GM12878 (cell line): Measurements from ENCODE around the gene PLA2G4E. TPM values are rescaled to one million over a fixed set of nuclear protein-coding genes. Genes with fewer than 3 reads are reported as not detected.

Experiments
- CBX3 ChIP-seq: fragments of 200-600 bp; sonication (generic); IDR thresholded peaks from 2 replicates; pipeline ENCODE4 v1.6.1; 2016; ENCODE audit warnings: low read depth, borderline replicate concordance
- CHD4 ChIP-seq: fragments of 200-600 bp; sonication (generic); IDR thresholded peaks from 2 replicates; pipeline ENCODE4 v1.6.1; 2016; ENCODE audit warnings: mild to moderate bottlenecking
- EED ChIP-seq: sonication (generic); IDR thresholded peaks from 2 replicates; pipeline ENCODE4 v1.6.1; 2016; ENCODE audit warnings: antibody characterized with exemption, low read depth
- ESRRA ChIP-seq: IDR thresholded peaks from 2 replicates; pipeline ENCODE4 v1.6.1; 2012; ENCODE audit warnings: mild to moderate bottlenecking, low read length, improper control_type of control experiment
- ETV6 ChIP-seq, 2 experiments: fragments of 450-650 bp in 1 of 2; IDR thresholded peaks in 1 of 2; conservative IDR thresholded peaks in 1 of 2; 2 replicates each; pipeline ENCODE4 v1.6.1; 2014; ENCODE audit warnings: antibody characterized with exemption in 1 of 2, borderline replicate concordance in 1 of 2, low read depth in 1 of 2, mild to moderate bottlenecking in 1 of 2, moderate library complexity in 1 of 2
- MEF2B ChIP-seq: fragments of 450-650 bp; IDR thresholded peaks from 2 replicates; pipeline ENCODE4 v1.6.1; 2018; ENCODE audit warnings: mild to moderate bottlenecking, moderate library complexity; ENCODE audit not compliant: partially characterized antibody, poor library complexity, severe bottlenecking
- MYC ChIP-seq: IDR thresholded peaks from 2 replicates; pipeline ENCODE4 v1.6.1; 2011; ENCODE audit warnings: mild to moderate bottlenecking, low read length, moderate library complexity, inconsistent platforms; ENCODE audit not compliant: insufficient read depth, insufficient replicate concordance, insufficient read length, severe bottlenecking
- NFIC ChIP-seq: IDR thresholded peaks from 2 replicates; pipeline ENCODE4 v1.6.1; 2012; ENCODE audit warnings: low read depth, mild to moderate bottlenecking, inconsistent platforms, low read length, moderate library complexity
- NFYB ChIP-seq: IDR thresholded peaks from 2 replicates; pipeline ENCODE4 v1.6.1; 2011; ENCODE audit warnings: low read depth, mild to moderate bottlenecking, low read length, improper control_type of control experiment, moderate library complexity; ENCODE audit not compliant: insufficient read depth
- PAX8 ChIP-seq: fragments of 450-650 bp; IDR thresholded peaks from 2 replicates; pipeline ENCODE4 v1.6.1; 2017; ENCODE audit warnings: mild to moderate bottlenecking, moderate library complexity
- STAT1 ChIP-seq: fragments of 450-650 bp; conservative IDR thresholded peaks from 2 replicates; pipeline ENCODE4 v1.6.1; 2014; ENCODE audit warnings: antibody characterized with exemption, mild to moderate bottlenecking
- TBL1XR1 ChIP-seq: IDR thresholded peaks from 2 replicates; pipeline ENCODE4 v1.6.1; 2012; ENCODE audit warnings: low read depth, low read length, improper control_type of control experiment
- TCF3 ChIP-seq: IDR thresholded peaks from 2 replicates; pipeline ENCODE4 v1.6.1; 2012; ENCODE audit warnings: low read depth, mild to moderate bottlenecking, low read length, borderline replicate concordance; ENCODE audit not compliant: insufficient read depth
- polyA plus RNA-seq, 11 experiments: library from polyadenylated mRNA; depleted of rRNA in 4 of 11; unstranded in 6 of 11; stranded (reverse) in 5 of 11; fragments of >200 nt; fragmentation: Nextera tagmentation in 4 of 11; fragmentation: Illumina TruSeq in 1 of 11; extraction: Ambion mirVana in 4 of 11; extraction: Trizol in 1 of 11; gene quantifications; 1 replicate in 1 of 11; 2 replicates in 10 of 11; pipeline versions ENCODE4 v1.2.1 to v1.2.3, GENCODE V29; 2011 to 2016; ENCODE audit warnings: inconsistent platforms in 2 of 11, missing spikeins in 2 of 11, low read depth in 1 of 11
- total RNA-seq, 4 experiments: library from RNA; depleted of rRNA in 3 of 4; stranded (reverse); fragments of >200 nt in 3 of 4; fragmentation: Illumina TruSeq in 1 of 4; extraction: Trizol in 1 of 4; gene quantifications; 2 replicates each; pipeline versions ENCODE4 v1.2.1 to v1.2.3, GENCODE V29; 2013 to 2021
- TF ChIP-seq, protein P1 (sequence below): fragments of 450-650 bp; IDR thresholded peaks from 2 replicates; pipeline ENCODE4 v1.6.1; 2017; ENCODE audit warnings: low read depth, mild to moderate bottlenecking, moderate library complexity
- TF ChIP-seq, protein P2 (sequence below): fragments of 450-650 bp; IDR thresholded peaks from 2 replicates; pipeline ENCODE4 v1.6.1; 2017; ENCODE audit warnings: borderline replicate concordance
- TF ChIP-seq, protein P3 (sequence below): fragments of 450-650 bp; IDR thresholded peaks from 2 replicates; pipeline ENCODE4 v1.6.1; 2017; ENCODE audit warnings: mild to moderate bottlenecking, moderate library complexity
- TF ChIP-seq, protein P4 (sequence below), 3 experiments: IDR thresholded peaks in 2 of 3; conservative IDR thresholded peaks in 1 of 3; 2 replicates each; pipeline ENCODE4 v1.5.1; 2011; ENCODE audit warnings: low read depth in 3 of 3, low read length in 3 of 3, mild to moderate bottlenecking in 3 of 3, control low read depth in 2 of 3, moderate library complexity in 2 of 3, inconsistent platforms in 1 of 3, mixed read lengths in 1 of 3; ENCODE audit not compliant: control insufficient read depth in 2 of 3, insufficient read depth in 1 of 3; ENCODE audit errors: extremely low read depth in 1 of 3
- TF ChIP-seq, protein P5 (sequence below): IDR thresholded peaks from 2 replicates; pipeline ENCODE4 v1.6.1; 2011; ENCODE audit warnings: low read depth, mild to moderate bottlenecking, low read length, moderate library complexity, borderline replicate concordance; ENCODE audit errors: extremely low read depth

PLA2G4E gene
- total and polyA plus RNA-seq, 10 of the 15 experiments (the other 5 are each of a cell fraction or from before 2014, with no cell fraction given): 0.05 to 0.32 (median 0.06) TPM; not detected in 5

DNA sequence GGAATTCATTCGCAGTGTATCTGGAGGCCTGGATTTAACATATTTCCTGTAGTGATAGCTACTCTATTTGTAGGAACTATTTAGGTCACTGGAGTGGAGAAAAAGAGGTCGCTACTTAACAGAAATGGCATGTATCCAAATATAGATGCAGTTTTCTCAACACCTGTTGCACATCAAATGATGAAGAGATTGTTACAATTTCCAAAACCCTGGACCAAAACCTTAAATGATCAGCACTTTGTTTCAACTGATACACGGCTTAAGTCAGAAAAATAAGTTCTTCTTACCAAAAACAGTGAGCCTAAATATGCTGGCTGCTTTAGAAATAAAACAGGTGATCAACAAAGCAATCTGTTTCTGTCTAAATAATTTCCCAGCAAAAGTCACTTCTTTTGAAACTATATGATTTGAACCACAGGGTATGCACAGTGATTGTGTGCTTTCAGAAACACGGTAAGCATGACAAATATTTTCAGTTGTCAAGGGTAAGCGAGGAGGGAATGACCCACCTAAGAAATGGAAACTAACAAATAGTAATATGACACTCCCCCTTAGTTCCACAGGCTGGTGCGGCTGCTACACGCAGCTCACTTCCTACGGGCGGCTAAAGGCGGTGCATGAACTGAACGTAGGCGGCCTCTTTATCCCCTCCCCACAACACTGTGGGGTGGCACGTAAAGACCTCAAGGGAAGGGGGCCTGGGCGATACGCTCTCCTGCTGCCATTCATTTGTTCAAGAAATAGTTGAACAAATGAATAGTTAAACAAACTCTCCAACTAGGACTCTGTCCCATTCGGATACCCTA lies 49.5 kb downstream of the PLA2G4E start (continued):
- TF ChIP-seq NFIC (peak; percentile 75), MEF2B (peak; percentile 53), NFYB (no peak), TBL1XR1 (no peak), EED (peak; percentile 69), STAT1 (0 out of 2 replicates have a peak, but pooled peaks have one; percentile 15), TCF3 (peak; percentile 26; the same call in 1 of the 2 replicates), ESRRA (no peak), CBX3 (no peak), PAX8 (no peak), MYC (no peak), ETV6 (conservative IDR thresholded peaks at IDR 0.05 in 1 of 2, IDR thresholded peaks at IDR 0.05 in 1 of 2; ENCODE audit: borderline replicate concordance in 1 of 2, low read depth in 1 of 2) (peak in 1 of 2 experiments; percentile 71; a peak in 1 of 4 replicates), CHD4 (no peak)
- TF ChIP-seq, protein P1, sequence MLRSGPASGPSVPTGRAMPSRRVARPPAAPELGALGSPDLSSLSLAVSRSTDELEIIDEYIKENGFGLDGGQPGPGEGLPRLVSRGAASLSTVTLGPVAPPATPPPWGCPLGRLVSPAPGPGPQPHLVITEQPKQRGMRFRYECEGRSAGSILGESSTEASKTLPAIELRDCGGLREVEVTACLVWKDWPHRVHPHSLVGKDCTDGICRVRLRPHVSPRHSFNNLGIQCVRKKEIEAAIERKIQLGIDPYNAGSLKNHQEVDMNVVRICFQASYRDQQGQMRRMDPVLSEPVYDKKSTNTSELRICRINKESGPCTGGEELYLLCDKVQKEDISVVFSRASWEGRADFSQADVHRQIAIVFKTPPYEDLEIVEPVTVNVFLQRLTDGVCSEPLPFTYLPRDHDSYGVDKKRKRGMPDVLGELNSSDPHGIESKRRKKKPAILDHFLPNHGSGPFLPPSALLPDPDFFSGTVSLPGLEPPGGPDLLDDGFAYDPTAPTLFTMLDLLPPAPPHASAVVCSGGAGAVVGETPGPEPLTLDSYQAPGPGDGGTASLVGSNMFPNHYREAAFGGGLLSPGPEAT: peak; percentile 59; the same call in 1 of the 2 replicates
- TF ChIP-seq, protein P2, sequence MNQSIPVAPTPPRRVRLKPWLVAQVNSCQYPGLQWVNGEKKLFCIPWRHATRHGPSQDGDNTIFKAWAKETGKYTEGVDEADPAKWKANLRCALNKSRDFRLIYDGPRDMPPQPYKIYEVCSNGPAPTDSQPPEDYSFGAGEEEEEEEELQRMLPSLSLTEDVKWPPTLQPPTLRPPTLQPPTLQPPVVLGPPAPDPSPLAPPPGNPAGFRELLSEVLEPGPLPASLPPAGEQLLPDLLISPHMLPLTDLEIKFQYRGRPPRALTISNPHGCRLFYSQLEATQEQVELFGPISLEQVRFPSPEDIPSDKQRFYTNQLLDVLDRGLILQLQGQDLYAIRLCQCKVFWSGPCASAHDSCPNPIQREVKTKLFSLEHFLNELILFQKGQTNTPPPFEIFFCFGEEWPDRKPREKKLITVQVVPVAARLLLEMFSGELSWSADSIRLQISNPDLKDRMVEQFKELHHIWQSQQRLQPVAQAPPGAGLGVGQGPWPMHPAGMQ: no peak
- TF ChIP-seq, protein P3, sequence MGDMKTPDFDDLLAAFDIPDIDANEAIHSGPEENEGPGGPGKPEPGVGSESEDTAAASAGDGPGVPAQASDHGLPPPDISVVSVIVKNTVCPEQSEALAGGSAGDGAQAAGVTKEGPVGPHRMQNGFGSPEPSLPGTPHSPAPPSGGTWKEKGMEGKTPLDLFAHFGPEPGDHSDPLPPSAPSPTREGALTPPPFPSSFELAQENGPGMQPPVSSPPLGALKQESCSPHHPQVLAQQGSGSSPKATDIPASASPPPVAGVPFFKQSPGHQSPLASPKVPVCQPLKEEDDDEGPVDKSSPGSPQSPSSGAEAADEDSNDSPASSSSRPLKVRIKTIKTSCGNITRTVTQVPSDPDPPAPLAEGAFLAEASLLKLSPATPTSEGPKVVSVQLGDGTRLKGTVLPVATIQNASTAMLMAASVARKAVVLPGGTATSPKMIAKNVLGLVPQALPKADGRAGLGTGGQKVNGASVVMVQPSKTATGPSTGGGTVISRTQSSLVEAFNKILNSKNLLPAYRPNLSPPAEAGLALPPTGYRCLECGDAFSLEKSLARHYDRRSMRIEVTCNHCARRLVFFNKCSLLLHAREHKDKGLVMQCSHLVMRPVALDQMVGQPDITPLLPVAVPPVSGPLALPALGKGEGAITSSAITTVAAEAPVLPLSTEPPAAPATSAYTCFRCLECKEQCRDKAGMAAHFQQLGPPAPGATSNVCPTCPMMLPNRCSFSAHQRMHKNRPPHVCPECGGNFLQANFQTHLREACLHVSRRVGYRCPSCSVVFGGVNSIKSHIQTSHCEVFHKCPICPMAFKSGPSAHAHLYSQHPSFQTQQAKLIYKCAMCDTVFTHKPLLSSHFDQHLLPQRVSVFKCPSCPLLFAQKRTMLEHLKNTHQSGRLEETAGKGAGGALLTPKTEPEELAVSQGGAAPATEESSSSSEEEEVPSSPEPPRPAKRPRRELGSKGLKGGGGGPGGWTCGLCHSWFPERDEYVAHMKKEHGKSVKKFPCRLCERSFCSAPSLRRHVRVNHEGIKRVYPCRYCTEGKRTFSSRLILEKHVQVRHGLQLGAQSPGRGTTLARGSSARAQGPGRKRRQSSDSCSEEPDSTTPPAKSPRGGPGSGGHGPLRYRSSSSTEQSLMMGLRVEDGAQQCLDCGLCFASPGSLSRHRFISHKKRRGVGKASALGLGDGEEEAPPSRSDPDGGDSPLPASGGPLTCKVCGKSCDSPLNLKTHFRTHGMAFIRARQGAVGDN: no peak
- TF ChIP-seq, protein P4, sequence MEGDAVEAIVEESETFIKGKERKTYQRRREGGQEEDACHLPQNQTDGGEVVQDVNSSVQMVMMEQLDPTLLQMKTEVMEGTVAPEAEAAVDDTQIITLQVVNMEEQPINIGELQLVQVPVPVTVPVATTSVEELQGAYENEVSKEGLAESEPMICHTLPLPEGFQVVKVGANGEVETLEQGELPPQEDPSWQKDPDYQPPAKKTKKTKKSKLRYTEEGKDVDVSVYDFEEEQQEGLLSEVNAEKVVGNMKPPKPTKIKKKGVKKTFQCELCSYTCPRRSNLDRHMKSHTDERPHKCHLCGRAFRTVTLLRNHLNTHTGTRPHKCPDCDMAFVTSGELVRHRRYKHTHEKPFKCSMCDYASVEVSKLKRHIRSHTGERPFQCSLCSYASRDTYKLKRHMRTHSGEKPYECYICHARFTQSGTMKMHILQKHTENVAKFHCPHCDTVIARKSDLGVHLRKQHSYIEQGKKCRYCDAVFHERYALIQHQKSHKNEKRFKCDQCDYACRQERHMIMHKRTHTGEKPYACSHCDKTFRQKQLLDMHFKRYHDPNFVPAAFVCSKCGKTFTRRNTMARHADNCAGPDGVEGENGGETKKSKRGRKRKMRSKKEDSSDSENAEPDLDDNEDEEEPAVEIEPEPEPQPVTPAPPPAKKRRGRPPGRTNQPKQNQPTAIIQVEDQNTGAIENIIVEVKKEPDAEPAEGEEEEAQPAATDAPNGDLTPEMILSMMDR (IDR thresholded peaks at IDR 0.05 in 2 of 3, conservative IDR thresholded peaks at IDR 0.05 in 1 of 3; ENCODE audit: control insufficient read depth in 2 of 3, extremely low read depth in 1 of 3, insufficient read depth in 1 of 3, low read depth in 3 of 3, low read length in 3 of 3): no peak
- TF ChIP-seq, protein P5, sequence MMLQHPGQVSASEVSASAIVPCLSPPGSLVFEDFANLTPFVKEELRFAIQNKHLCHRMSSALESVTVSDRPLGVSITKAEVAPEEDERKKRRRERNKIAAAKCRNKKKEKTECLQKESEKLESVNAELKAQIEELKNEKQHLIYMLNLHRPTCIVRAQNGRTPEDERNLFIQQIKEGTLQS: no peak
